PC-3 (cell line): Measurements from ENCODE around the gene ATP13A4.

ENCODE experiments used
- CTCF ChIP-seq: fragments of 300-600 bp; sonication (generic); conservative IDR thresholded peaks from 2 replicates; pipeline ENCODE4 v1.5.1; 2017; ENCODE audit warnings: antibody characterized with exemption, low read depth, mild to moderate bottlenecking, low read length
- EZH2 ChIP-seq: fragments of 300-600 bp; sonication (generic); IDR thresholded peaks from one replicate; pipeline ENCODE4 v1.6.1; 2017; ENCODE audit warnings: antibody characterized with exemption, mild to moderate bottlenecking, low read length; ENCODE audit not compliant: unreplicated experiment

DNA sequence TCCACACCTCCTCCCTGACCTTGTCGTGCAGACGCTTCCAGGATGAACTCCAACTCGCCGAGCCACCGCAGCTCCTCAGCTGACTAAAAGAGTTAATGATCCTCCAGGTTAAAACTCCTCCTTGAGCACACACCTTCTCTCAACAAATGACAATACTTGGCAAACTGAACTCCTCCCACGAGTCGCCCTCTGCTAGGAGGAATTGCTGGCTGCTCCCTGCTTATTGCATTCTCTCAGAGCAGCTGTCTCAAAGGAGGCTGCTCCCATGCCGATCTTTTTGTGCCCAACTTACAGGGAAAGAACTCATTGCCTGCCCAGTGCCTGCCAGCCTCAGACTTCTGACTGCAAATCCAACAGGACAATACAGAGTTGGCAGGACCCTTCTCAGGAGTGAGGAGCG is at the start of gene ATP13A4:
- no peak for TF ChIP-seq CTCF
- TF ChIP-seq EZH2, result no peak
